NCI-H524 (cell line): ENCODE results near the gene UPK1B.

ENCODE experiments used
- DNase-seq, 2 experiments: peaks; one replicate each; lab custom pipeline; 2025; lab: John Stamatoyannopoulos, UW

UPK1B gene

GRCh38 chr3:119176778-119177177 lies 3.4 kb downstream of the UPK1B start:
- no peak for DNase-seq

- no peak for DNase-seq
Observed at GRCh38 chr3:119177321-119177720, 3.9 kb downstream of the UPK1B start.

GRCh38 chr3:119181765-119182164 lies 8.4 kb downstream of the UPK1B start:
- no peak for DNase-seq

GRCh38 chr3:119184111-119184510 lies 10.7 kb downstream of the UPK1B start:
- no peak for DNase-seq

- no peak for DNase-seq
Observed at GRCh38 chr3:119184796-119185570, 11.6 kb downstream of the UPK1B start.

- no peak for DNase-seq
Observed at GRCh38 chr3:119187266-119187665, 13.9 kb downstream of the UPK1B start.

GRCh38 chr3:119191800-119192199 lies 18.4 kb downstream of the UPK1B start:
- DNase-seq, result no peak

GRCh38 chr3:119194237-119195150 lies 21.1 kb downstream of the UPK1B start:
- no peak for DNase-seq

- no peak for DNase-seq
Observed at GRCh38 chr3:119195151-119195476, 21.7 kb downstream of the UPK1B start.

GRCh38 chr3:119195911-119196310 lies 22.5 kb downstream of the UPK1B start:
- no peak for DNase-seq

- DNase-seq, result no peak
Observed at GRCh38 chr3:119205209-119205608, 31.8 kb downstream of the UPK1B start.

- DNase-seq, result no peak
Observed at GRCh38 chr3:119205685-119206084, 32.3 kb downstream of the UPK1B start.

GRCh38 chr3:119206611-119207511 lies 33.5 kb downstream of the UPK1B start:
- no peak for DNase-seq

GRCh38 chr3:119207512-119207875 lies 34.1 kb downstream of the UPK1B start:
- no peak for DNase-seq

- no peak for DNase-seq
Observed at GRCh38 chr3:119211193-119211592, 37.8 kb downstream of the UPK1B start.

- DNase-seq, result no peak
Observed at GRCh38 chr3:119211803-119212202, 38.4 kb downstream of the UPK1B start.

GRCh38 chr3:119219069-119219468 lies 45.7 kb downstream of the UPK1B start:
- no peak for DNase-seq

- no peak for DNase-seq
Observed at GRCh38 chr3:119220198-119220597, 46.8 kb downstream of the UPK1B start.

GRCh38 chr3:119220970-119221667 lies 47.7 kb downstream of the UPK1B start:
- no peak for DNase-seq

- DNase-seq, result no peak
Observed at GRCh38 chr3:119221779-119222320, 48.5 kb downstream of the UPK1B start.

GRCh38 chr3:119222391-119222790 lies 49.0 kb downstream of the UPK1B start:
- no peak for DNase-seq
